ENCODE results near the gene FAM161B.
"Not testable (repeated sequence)": the region's sequence is repeated elsewhere in the genome, so short reads cannot be mapped to it uniquely, and the experiment has no call there.

The FAM161B gene

GRCh38 chr14:73995977-73996378, 46.1 kb upstream of the FAM161B start:
- no peak for TF ChIP-seq CTCF (IDR thresholded peaks at IDR 0.05; ENCODE audit: insufficient read depth, low read length, poor library complexity, severe bottlenecking)
- Histone ChIP-seq H3K4me3 (replicated peaks; ENCODE audit: low read depth, low read length) (no peak overlapping the region), H3K36me3 (ENCODE audit: control insufficient read depth, insufficient read depth, low read length) (no peaks in the 10 kb centered on the region; the same call in 1 of the 2 replicates), H3K27me3 (replicated peaks; ENCODE audit: control insufficient read depth, insufficient read depth, low read length) (no peaks in the 10 kb centered on the region)
- no peak for DNase-seq (ENCODE audit: extremely low read depth, insufficient read length)

DNA sequence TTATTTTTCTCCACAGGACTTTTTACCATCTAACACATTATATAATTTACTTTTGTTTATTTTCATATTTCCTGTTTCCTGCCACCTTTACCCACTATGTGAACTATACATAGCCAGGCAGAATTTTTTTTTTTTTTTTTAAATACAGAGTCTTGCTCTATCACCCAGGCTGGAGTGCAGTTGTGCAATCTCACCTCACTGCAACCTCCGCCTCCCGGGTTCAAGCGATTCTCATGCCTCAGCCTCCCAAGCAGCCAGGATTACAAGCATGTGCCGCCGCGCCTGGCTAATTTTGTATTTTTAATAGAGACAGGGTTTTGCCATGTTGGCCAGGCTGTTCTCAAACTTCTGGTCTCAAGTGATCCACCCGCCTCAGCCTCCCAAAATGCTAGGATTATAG, 45.0 kb upstream of the FAM161B start:
- not testable (repeated sequence) for H3K4me3 ChIP-seq (replicated peaks; ENCODE audit: low read depth, low read length); H3K36me3 ChIP-seq (ENCODE audit: control insufficient read depth, insufficient read depth, low read length); DNase-seq (ENCODE audit: extremely low read depth, insufficient read length); H3K27me3 ChIP-seq (replicated peaks; ENCODE audit: control insufficient read depth, insufficient read depth, low read length)

- Histone ChIP-seq H3K36me3 (ENCODE audit: control insufficient read depth, insufficient read depth, low read length) (peaks cover 1% of the 10 kb centered on the region; the same call in 1 of the 2 replicates), H3K4me3 (replicated peaks; ENCODE audit: low read depth, low read length) (no peak overlapping the region), H3K27me3 (replicated peaks; ENCODE audit: control insufficient read depth, insufficient read depth, low read length) (no peaks in the 10 kb centered on the region)
- no peak for TF ChIP-seq CTCF (IDR thresholded peaks at IDR 0.05; ENCODE audit: insufficient read depth, low read length, poor library complexity, severe bottlenecking)
- DNase-seq (ENCODE audit: extremely low read depth, insufficient read length) = no peak
These were observed 41.2 kb upstream of the FAM161B start for GRCh38 chr14:73991092-73991491.

DNA sequence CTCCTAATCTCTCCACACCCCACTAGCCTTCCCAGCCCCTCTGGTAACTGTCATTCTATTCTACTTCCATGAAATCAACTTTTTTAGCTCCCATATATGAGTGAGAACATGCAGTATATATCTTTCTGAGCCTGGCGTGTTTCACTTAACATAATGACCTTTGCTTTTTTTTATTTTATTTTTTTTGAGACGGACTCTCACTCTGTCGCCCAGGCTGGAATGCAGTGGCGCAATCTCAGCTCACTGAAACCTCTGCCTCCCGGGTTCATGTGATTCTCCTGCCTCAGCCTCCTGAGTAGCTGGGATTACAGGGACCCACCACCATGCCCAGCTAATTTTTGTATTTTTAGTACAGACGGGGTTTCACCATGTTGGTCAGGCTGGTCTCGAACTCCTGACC, 38.8 kb upstream of the FAM161B start:
- not testable (repeated sequence) for H3K27me3 ChIP-seq (replicated peaks; ENCODE audit: control insufficient read depth, insufficient read depth, low read length); DNase-seq (ENCODE audit: extremely low read depth, insufficient read length); H3K36me3 ChIP-seq (ENCODE audit: control insufficient read depth, insufficient read depth, low read length); H3K4me3 ChIP-seq (replicated peaks; ENCODE audit: low read depth, low read length)

GRCh38 chr14:73988065-73988464, 38.2 kb upstream of the FAM161B start:
- TF ChIP-seq CTCF (IDR thresholded peaks at IDR 0.05; ENCODE audit: insufficient read depth, low read length, poor library complexity, severe bottlenecking) = no peak
- H3K27me3 ChIP-seq (replicated peaks; ENCODE audit: control insufficient read depth, insufficient read depth, low read length) = no peaks in the 10 kb centered on the region
- DNase-seq (ENCODE audit: extremely low read depth, insufficient read length) = no peak
- peaks cover 1% of the 10 kb centered on the region for H3K36me3 ChIP-seq (ENCODE audit: control insufficient read depth, insufficient read depth, low read length)
- H3K4me3 ChIP-seq (replicated peaks; ENCODE audit: low read depth, low read length) = no peak overlapping the region

DNA sequence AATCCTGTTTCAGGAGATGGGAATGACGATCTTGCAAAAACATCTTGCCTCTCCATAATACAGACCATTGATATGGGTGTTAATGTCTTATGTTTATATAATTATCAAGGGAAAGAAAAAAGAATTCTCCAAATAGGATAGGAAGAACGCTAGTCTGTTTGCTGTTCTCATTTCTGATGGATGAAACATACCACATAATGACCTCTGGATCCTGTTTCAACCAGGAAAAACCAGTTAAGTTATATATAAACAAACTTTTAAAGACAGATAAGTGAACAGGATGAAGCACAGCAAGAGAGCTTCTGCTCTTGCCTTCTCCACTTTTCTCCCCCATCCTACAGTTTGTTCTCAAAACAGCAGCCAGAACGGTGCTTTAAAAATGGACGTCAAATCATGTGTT, 28.0 kb upstream of the FAM161B start:
- Histone ChIP-seq H3K36me3 (ENCODE audit: control insufficient read depth, insufficient read depth, low read length) (peaks cover 2% of the 10 kb centered on the region), H3K27me3 (replicated peaks; ENCODE audit: control insufficient read depth, insufficient read depth, low read length) (no peaks in the 10 kb centered on the region), H3K4me3 (replicated peaks; ENCODE audit: low read depth, low read length) (no peak overlapping the region)
- TF ChIP-seq CTCF (IDR thresholded peaks at IDR 0.05; ENCODE audit: insufficient read depth, low read length, poor library complexity, severe bottlenecking) = no peak
- DNase-seq (ENCODE audit: extremely low read depth, insufficient read length) = no peak

DNA sequence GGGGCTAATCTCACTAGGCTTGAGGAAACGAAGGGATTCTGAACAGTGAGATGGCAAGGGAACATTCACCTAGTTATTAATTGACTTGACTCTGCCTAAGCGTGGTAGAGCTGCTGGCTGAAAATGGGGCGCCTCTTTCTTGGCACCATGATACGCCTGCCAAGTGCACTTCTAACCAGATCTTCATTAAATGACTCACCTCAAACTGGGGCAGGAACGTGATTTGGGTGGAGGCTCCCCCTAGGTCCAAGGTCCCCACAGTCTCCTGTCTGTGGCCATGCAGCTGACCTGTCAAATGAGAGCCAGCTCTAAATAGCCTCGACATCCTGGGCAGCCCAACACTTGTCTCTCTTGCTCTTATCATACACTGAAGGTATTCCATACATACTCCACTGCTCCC, 26.2 kb upstream of the FAM161B start:
- Histone ChIP-seq H3K4me3 (replicated peaks; ENCODE audit: low read depth, low read length) (no peak overlapping the region), H3K36me3 (ENCODE audit: control insufficient read depth, insufficient read depth, low read length) (peaks cover 2% of the 10 kb centered on the region), H3K27me3 (replicated peaks; ENCODE audit: control insufficient read depth, insufficient read depth, low read length) (no peaks in the 10 kb centered on the region)
- no peak for DNase-seq (ENCODE audit: extremely low read depth, insufficient read length)
- TF ChIP-seq CTCF (IDR thresholded peaks at IDR 0.05; ENCODE audit: insufficient read depth, low read length, poor library complexity, severe bottlenecking) = no peak
